Astrocyte of the cerebellum (primary cell): ENCODE measurements around the gene KATNAL2.

Source experiments
- DNase-seq: peaks from one replicate; pipeline ENCODE4 v3.0.0-alpha.2; 2011; ENCODE audit warnings: low read depth
- H3K4me3 ChIP-seq: 2 replicates; pipeline ENCODE4 v1.5.1; 2011; ENCODE audit warnings: mild to moderate bottlenecking, low read depth, low read length, moderate library complexity
- in situ Hi-C: cut with HindIII; loops from 2 replicates; pipeline ENCODE4 v1.10.0; 2017; ENCODE audit warnings: low sequenced_read_pairs
- TF ChIP-seq, protein P1 (sequence below): IDR thresholded peaks from 2 replicates; pipeline ENCODE4 v1.5.1; 2012; ENCODE audit warnings: low read length, low read depth, moderate library complexity, mild to moderate bottlenecking; ENCODE audit errors: missing control alignments

Gene KATNAL2

DNA sequence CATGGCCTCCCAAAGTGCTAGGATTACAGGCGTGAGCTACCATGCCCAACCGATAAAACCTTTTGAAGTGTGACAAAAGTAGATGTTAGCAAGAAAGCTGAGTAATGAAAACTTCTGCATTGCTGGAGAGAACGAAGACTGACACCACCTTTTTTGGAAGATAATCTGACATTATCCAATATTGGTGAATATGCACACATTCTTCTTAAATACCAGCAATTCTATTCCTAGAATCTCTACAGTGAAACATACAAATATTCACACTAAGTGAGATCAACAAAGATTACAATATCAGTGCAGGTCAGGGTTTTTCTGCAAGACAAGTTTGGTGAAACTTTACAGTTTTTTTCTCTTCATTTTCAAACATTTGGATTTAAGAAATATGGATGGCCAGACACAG is 7.9 kb upstream of the KATNAL2 start:
- TF ChIP-seq, protein P1, sequence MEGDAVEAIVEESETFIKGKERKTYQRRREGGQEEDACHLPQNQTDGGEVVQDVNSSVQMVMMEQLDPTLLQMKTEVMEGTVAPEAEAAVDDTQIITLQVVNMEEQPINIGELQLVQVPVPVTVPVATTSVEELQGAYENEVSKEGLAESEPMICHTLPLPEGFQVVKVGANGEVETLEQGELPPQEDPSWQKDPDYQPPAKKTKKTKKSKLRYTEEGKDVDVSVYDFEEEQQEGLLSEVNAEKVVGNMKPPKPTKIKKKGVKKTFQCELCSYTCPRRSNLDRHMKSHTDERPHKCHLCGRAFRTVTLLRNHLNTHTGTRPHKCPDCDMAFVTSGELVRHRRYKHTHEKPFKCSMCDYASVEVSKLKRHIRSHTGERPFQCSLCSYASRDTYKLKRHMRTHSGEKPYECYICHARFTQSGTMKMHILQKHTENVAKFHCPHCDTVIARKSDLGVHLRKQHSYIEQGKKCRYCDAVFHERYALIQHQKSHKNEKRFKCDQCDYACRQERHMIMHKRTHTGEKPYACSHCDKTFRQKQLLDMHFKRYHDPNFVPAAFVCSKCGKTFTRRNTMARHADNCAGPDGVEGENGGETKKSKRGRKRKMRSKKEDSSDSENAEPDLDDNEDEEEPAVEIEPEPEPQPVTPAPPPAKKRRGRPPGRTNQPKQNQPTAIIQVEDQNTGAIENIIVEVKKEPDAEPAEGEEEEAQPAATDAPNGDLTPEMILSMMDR = no peak
- in situ Hi-C loops = no loop called here
- no peak for DNase-seq
- no peak overlapping the region for H3K4me3 ChIP-seq

DNA sequence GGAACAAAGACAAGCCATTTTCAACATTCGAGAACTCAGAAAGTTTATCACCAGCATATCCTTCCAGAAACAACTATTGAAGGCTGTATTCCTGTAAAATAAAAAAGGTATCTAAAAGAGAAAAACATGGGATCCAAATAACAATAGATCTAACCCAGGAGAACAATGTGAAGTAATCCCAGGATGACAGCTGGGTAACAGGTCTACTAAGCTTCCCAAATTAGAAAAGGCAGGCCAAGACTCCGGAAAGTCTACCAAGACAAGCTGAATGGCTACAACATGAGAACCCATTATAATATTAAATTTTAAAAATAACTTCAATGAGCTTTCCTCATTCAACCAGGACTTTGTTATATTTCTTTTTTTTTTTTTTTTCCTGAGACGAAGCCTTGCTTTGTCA is 6.5 kb upstream of the KATNAL2 start:
- in situ Hi-C loops = no loop called here
- H3K4me3 ChIP-seq = no peak overlapping the region
- TF ChIP-seq, protein P1 = no peak
- DNase-seq = no peak

DNA sequence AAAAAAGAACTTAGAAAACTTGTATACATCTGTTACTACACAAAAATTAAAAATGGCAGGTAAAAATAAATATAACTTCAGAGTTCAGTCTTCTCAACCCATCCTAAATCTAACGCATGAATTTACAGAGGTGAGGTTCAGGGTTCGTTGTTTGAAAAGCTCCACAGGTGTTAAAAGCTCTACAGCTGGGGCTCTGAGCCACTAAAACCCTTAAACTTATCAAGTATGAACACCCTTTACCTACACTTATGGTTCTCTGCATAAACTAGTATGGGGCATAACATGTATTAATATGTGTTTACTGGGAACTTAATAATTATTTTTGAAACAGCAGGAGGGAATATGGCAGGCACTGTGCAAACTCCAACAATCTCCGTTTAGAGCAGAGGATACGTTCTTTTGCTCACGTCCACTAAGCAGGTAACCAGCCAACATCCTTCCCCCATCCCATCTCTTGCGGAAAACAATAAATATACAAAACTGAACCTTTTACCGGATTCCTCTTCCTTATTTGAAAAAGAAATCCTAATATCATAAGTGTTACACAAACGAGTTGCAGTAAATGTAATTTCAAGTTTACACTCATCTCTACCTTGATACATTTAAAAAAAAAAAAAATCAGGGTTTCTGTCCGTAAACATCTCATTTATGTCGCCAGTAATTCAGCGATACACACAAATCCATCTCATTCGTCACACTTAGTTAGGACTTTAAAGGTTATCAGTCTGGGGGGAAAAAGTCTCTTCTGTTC is 1.4 kb upstream of the KATNAL2 start:
- DNase-seq = no peak
- peak overlapping the region; percentile 71 for H3K4me3 ChIP-seq
- TF ChIP-seq, protein P1 = no peak
- in situ Hi-C loops = loop anchor here (5.0 kb wide), 1 partner anchor 64 kb away; no protein-coding TSS in a partner anchor

DNA sequence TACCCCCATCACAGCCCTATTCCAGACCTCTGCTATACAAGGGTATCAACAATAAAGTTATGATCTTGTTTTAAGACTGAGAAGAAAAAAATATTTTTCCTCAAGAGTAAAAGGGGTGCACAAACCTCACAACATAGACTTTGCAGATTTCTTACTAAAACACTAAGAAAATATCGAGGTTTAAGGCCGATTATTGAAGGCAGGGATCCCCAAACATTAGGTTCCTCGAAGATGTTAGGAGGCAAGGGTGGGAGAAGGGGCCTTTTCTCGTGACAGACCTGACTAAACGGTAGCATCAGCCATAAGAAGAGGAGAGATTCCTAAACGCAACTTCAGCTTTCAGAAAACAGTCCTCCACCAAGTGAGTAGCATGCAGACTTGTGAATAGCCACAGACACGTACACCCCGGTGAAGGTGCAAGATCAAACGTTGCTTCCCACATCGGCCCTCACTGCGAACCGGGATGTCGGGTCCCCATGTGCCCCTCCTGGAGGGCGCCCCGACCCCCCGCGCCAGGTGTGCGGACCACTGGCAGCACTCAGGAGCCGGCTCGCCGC is 773 bp upstream of the KATNAL2 start:
- TF ChIP-seq, protein P1 = no peak
- H3K4me3 ChIP-seq = peak overlapping the region; percentile 71
- in situ Hi-C loops = loop anchor here (5.0 kb wide), 1 partner anchor 64 kb away; no protein-coding TSS in a partner anchor
- DNase-seq = no peak

DNA sequence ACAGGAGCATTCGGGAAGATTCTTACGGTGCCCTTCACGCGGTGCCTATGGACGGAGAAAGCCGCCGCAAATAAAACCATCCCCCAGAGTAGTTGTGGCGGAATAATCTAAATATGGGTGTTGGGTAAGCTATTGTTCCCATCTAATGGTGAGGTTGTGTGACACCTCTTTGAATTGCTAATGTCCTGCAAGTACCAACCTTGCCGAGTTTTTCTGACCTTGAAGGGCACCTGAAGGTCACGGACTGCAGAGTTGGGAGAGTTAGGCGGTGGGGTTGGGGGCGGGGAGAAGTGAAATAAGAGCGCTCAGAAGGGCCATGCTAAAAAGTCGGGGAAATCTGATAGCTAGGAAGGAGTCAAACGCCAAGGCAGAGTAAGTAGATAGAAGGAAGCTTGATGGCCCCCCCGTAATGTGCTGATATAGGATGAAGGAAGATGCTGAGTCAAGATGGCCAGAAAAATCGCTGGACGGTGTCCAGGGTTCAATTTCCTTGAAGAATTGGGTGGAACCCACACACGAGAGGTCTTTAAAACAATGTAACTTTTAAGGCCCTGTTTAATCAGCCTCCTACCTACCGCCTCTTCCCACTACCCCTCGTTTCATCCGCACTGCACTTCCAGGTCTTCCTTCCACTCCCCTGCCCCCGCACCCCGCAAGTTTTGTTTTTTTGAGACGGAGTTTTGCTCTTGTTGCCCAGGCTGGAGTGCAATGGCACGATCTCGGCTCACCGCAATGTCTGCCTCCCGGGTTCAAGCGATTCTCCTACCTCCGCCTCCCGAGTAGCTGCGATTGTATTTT is 600 bp downstream of the KATNAL2 start:
- DNase-seq = no peak
- TF ChIP-seq, protein P1 = no peak
- in situ Hi-C loops = loop anchor here (5.0 kb wide), 1 partner anchor 66 kb away; no protein-coding TSS in a partner anchor
- peak overlapping the region; percentile 71 for H3K4me3 ChIP-seq

DNA sequence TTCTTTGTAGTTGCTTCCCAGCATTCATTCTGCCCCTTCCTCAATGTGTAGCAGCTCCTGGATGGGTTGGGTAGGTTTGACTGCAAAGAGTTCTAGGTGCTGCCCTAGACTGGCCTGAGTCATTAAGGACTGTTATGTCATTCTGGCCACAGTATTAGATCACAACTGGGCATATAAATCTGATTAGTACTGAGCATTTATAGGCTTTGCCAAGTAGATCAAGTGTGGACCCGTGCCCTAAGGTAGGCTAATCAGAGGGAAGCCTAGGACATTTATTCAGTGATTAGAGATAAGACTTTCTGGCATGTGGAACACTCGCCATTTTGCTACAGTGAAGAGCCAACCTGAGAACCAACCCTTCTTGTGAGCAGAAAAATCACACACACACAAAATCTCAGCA is 2.7 kb downstream of the KATNAL2 start:
- no peak for DNase-seq
- TF ChIP-seq, protein P1 = no peak
- H3K4me3 ChIP-seq = no peak overlapping the region
- in situ Hi-C loops = no loop called here
